ENCODE measurements around the gene NPPC.

Gene NPPC

DNA sequence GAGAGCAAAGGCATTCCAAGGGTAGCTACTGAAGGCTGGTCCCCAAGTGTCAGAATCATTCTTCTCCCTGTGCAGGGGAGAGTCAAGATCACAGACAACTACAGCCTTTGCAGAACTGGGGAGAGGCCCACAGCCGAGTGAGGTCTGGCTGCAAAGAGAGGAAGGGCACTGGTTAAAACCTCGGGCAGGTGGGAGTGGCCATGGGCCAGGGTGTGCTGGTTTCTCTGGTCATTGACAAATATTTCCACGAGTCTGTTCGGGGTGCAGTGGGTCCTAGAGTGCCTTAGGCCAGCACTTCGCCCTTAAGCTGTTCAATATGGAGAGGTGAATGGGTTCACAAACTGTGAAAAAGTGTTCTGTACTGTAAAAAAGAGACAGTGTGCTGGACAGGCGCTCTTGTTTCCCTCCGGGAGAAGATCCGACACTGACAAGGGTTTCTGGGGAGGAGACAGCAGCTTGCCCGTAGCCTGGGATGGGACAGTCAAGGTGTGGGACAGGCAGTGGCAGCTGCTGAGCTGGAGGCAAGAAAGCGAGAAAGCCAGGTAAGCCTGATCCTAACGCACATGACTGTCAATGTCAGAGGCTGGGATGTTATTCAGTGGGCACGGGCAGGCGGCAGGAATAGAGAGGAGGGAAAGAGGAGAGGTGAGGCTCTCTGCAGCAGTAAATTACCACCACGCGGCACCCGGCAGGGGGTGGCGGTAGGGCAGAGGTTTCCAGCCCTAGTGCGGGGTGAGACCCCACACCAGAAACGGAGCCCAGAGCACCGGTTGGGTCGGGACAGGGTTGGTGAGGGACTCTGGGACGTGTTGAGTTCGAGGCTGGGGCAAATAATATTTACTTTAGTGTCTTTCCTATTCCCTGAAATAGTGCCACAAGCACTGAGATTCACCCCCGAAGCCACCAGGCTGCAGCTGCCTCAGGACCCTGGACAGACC, 2.0 kb downstream of the NPPC start:
- Histone ChIP-seq H3K9me3 (no peaks in the 10 kb centered on the region), H3K36me3 (no peaks in the 10 kb centered on the region), H3K4me3 (ENCODE audit: low read depth in 1 of 2, low read length in 1 of 2) (no peak overlapping the region), H3K27me3 (peaks cover 91% of the 10 kb centered on the region), H3K27ac (no peak overlapping the region), H3K4me1 (ENCODE audit: control insufficient read depth in 1 of 2, insufficient read depth in 1 of 2, low read depth in 1 of 2, low read length in 1 of 2) (peaks cover 18 to 25% of the 10 kb centered on the region in 2 experiments)
- TF ChIP-seq, protein P1, sequence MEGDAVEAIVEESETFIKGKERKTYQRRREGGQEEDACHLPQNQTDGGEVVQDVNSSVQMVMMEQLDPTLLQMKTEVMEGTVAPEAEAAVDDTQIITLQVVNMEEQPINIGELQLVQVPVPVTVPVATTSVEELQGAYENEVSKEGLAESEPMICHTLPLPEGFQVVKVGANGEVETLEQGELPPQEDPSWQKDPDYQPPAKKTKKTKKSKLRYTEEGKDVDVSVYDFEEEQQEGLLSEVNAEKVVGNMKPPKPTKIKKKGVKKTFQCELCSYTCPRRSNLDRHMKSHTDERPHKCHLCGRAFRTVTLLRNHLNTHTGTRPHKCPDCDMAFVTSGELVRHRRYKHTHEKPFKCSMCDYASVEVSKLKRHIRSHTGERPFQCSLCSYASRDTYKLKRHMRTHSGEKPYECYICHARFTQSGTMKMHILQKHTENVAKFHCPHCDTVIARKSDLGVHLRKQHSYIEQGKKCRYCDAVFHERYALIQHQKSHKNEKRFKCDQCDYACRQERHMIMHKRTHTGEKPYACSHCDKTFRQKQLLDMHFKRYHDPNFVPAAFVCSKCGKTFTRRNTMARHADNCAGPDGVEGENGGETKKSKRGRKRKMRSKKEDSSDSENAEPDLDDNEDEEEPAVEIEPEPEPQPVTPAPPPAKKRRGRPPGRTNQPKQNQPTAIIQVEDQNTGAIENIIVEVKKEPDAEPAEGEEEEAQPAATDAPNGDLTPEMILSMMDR (IDR thresholded peaks at IDR 0.05), result no peak

- H3K9me3 ChIP-seq, result no peaks in the 10 kb centered on the region
- H3K4me1 ChIP-seq (ENCODE audit: control insufficient read depth in 1 of 2, insufficient read depth in 1 of 2, low read depth in 1 of 2, low read length in 1 of 2), result peaks cover 18 to 25% of the 10 kb centered on the region in 2 experiments
- no peak overlapping the region for H3K27ac ChIP-seq
- TF ChIP-seq, protein P1 (IDR thresholded peaks at IDR 0.05), result no peak
- peaks cover 78% of the 10 kb centered on the region for H3K27me3 ChIP-seq
- H3K36me3 ChIP-seq, result no peaks in the 10 kb centered on the region
- no peak overlapping the region for H3K4me3 ChIP-seq (ENCODE audit: low read depth in 1 of 2, low read length in 1 of 2)
Measured at GRCh38 chr2:231923010-231923344, 3.2 kb downstream of the NPPC start.

- H3K9me3 ChIP-seq, result no peaks in the 10 kb centered on the region
- H3K27ac ChIP-seq, result no peak overlapping the region
- peaks cover 18 to 25% of the 10 kb centered on the region in 2 experiments for H3K4me1 ChIP-seq (ENCODE audit: control insufficient read depth in 1 of 2, insufficient read depth in 1 of 2, low read depth in 1 of 2, low read length in 1 of 2)
- H3K4me3 ChIP-seq (ENCODE audit: low read depth in 1 of 2, low read length in 1 of 2), result no peak overlapping the region
- H3K27me3 ChIP-seq, result peaks cover 73% of the 10 kb centered on the region
- TF ChIP-seq, protein P1 (IDR thresholded peaks at IDR 0.05), result no peak
- no peaks in the 10 kb centered on the region for H3K36me3 ChIP-seq
Measured at GRCh38 chr2:231922311-231923009, 3.7 kb downstream of the NPPC start.

- no peaks in the 10 kb centered on the region for H3K9me3 ChIP-seq
Measured at GRCh38 chr2:231920795-231921194, 5.4 kb downstream of the NPPC start.

DNA sequence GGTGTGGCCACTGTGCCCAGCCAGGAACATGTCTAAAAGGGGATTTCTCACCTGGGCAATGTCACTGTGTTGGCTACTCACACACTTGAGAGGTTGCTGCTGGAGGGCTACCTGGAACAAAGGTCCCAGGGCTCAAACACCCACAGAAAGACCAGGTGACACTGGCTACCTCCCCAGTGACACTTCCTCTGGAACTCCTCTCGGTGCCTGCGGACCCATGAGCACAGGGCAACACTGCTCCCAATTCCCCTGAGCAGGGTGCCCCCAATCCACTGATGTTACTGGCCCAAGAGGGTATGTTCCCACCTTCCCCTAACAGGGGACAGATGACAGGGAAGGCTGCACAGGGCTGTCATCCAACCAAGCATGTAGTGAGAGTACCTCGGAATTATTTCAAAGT, 5.8 kb downstream of the NPPC start:
- Histone ChIP-seq H3K27ac (no peak overlapping the region), H3K36me3 (no peaks in the 10 kb centered on the region), H3K27me3 (peaks cover 52% of the 10 kb centered on the region), H3K4me1 (ENCODE audit: control insufficient read depth in 1 of 2, insufficient read depth in 1 of 2, low read depth in 1 of 2, low read length in 1 of 2) (peaks cover 1 to 6% of the 10 kb centered on the region in 2 experiments), H3K4me3 (ENCODE audit: low read depth in 1 of 2, low read length in 1 of 2) (no peak overlapping the region), H3K9me3 (no peaks in the 10 kb centered on the region)
- TF ChIP-seq, protein P1 (IDR thresholded peaks at IDR 0.05), result no peak

More at GRCh38 chr2:231920795-231921194, 5.4 kb downstream of the NPPC start:
- Histone ChIP-seq H3K4me3 (ENCODE audit: low read depth in 1 of 2, low read length in 1 of 2) (no peak overlapping the region), H3K4me1 (ENCODE audit: control insufficient read depth in 1 of 2, insufficient read depth in 1 of 2, low read depth in 1 of 2, low read length in 1 of 2) (peaks cover 6 to 10% of the 10 kb centered on the region in 2 experiments), H3K27ac (no peak overlapping the region), H3K27me3 (peaks cover 57% of the 10 kb centered on the region), H3K36me3 (no peaks in the 10 kb centered on the region)
- TF ChIP-seq, protein P1 (IDR thresholded peaks at IDR 0.05), result no peak

All from neutrophil (primary cell).